Left forelimb (tissue), 1 donor: ENCODE data around the gene TMEM82.

Experiments
- DNase-seq: peaks from one replicate; pipeline ENCODE4 v3.0.0-alpha.2; 2018; ENCODE audit warnings: low spot score

The TMEM82 gene

DNA sequence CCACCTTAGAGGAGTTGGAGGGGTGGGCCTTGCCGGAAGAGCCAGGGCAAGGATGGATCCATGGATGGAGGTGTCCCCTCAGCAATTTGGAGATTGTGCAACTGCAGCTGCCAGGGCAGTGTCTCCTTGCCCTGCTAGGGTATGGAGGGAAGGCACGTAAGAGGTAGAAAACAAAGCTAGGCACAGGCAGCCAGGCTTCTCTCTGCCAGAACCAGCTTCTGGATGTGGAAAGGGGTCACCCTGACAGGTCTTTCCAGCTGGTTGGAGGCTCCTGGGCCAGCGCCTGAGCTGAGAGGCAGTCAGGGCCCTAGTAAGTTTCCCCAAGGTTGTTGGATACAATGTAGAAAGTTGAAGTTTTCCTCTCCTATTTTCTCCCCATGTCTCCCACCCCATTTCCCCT is 21.4 kb upstream of the TMEM82 start:
- no peak for DNase-seq

DNA sequence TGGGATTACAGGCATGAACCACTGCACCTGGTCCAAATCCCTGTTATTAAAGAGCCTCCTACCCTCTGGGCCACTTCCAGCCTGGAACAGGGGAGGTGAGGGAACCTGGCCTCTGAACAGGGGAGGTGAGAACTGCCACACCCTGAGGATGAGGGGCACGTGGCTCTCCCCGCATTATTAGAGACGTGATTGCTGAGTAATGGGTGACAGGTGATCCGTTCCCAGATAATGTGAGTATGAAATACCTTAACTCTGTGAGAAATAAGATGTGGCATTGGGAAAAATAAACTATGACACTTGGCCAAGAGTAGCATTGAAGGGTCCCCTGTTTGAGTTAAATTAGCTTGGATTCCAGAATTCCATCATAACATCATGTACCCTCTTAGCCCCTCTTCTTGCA is 19.9 kb upstream of the TMEM82 start:
- no peak for DNase-seq

DNA sequence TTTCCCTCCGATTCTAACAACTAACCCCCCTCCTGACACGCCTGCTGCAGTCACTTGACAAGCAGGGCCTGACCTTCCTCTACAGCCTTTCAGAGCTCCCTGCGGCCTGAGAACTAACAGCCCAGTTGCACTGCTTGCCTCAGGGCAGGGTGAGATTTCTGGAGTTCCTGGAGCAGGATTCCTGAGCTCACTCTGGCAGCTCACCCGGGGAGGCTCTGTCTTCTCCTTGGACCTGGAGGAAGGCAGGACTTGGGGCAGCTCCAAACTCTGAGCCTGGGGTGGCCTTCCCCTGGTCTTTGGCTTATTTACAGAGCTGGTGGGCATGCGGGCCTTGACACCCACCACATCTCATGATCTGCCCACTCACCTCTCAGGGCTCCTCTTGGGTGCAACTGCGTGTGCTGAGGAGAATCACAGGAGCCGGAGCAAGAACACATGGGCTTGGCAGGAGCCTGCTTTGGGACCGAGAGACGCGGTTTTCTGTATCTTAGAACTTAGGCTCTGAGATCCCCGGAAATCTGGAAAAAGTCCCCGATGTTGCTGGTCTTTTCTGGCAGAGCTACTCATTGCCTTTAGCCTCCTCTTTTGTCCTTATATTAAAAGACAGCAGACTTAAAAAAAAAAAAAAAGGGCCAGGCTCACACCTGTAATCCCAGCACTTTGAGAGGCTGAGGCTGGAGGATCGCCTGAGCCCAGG is 19.3 kb upstream of the TMEM82 start:
- DNase-seq = no peak

DNA sequence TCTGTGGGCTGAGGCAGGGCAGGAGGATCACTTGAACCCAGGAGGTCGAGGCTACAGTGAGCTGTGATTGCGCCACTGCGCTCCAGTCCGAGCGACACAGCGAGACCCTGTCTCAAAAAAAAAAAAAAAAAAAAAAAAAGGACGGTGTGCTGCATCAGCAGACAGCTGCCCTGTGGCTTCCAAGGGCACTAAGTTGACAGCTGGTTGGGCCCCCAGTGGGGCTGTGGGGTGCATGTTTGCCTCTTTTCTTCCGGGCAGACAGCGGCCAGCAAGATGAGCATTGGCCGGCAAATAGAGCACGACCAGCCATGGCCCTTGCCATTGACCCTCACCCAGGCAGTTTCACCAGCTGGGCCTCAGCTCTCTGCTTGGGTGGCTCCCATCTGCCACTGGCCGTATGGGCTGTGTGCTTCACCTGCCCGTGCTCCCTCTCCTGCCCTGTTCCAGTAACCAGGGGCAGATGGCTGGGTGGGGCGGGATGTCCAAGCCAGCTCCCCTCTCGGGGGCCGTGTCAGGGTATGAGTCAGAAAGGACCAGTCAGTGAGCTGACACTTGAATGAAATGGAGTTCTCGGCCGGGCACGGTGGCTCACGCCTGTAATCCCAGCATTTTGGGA is 18.6 kb upstream of the TMEM82 start:
- DNase-seq = no peak

DNA sequence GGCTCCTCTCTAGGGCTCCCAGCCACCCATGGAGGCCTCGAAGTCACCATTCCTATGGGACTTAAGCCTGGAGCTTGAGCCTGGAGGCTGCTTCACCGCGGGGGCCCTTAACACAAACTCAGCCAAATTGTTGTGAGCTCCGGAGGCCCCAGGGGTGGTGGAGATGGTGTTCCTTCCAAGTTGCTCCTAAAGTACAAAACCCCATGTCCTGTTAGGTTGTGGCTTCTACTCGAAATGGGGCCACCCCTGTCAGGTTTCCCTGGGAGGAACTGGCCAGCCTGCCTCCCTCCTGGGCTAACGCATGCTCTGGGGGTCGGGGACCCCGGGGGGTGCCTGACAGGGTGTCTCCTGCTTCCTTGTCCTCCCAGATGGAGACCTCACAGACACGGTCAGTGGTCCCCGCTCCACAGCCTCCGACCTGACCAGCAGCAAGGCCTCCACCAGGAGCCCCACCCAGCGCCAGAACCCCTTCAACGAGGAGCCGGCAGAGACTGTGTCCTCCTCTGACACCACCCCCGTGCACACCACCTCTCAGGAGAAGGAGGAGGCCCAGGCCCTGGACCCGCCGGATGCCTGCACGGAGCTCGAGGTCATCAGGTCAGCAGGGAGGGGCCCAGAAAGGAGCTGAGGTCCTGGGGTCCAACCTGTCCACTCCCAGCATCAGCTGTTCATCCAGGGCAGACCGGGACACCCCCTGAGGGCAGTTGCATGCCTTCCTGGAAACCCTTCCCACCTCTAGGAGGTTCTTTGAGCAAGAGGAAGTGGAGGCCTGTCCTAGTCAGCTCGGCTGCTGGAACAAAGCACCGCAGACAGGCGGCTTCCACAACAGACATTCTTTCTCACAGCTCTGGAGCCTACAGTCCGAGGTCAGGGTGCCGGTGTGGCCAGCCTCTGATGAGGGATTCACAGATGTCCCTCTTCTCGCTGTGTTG is 17.1 kb upstream of the TMEM82 start:
- no peak for DNase-seq

DNA sequence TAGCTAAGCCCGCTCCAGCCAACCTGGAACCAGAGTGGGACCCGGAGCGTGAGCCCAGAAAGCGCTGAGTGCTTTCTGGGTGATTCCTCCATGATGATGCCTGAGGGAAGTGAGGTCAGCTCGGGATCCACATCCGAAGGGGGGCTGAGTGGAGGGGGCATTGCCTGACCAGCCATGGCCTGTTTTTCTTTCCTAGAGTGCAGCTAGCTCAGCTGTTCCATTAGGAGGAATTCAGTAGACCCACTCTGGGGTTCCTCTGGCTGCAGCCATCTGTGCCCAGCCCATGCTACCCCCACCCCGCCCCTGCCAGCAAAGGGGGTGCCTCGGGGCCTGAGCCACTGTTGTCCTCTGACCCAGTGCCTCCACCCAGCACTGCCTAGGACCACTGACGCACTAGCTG is 15.8 kb upstream of the TMEM82 start:
- no peak for DNase-seq

DNA sequence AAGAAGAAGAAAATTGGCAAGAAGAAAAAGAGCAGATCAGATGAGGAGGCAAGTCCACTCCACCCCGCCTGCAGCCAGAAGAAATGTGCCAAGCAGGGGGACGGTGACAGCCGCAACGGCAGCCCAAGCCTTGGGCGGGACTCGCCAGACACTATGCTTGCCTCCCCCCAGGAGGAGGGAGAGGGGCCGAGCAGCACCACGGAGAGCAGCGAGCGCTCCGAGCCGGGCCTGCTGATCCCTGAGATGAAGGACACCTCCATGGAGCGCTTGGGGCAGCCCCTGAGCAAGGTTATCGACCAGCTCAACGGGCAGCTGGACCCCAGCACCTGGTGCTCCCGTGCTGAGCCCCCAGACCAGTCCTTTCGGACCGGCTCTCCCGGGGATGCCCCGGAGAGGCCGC is 15.3 kb upstream of the TMEM82 start:
- DNase-seq = no peak

DNA sequence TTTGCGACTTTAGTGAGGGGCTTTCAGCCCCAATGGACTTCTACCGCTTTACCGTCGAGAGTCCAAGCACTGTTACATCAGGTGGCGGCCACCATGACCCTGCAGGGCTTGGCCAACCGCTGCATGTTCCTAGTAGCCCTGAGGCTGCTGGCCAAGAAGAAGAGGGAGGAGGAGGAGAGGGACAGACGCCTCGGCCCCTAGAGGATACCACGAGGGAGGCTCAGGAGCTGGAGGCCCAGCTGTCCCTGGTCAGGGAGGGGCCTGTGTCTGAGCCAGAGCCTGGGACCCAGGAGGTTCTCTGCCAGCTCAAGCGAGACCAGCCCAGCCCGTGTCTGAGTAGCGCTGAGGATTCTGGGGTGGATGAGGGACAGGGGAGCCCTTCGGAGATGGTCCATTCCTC is 14.9 kb upstream of the TMEM82 start:
- no peak for DNase-seq

DNA sequence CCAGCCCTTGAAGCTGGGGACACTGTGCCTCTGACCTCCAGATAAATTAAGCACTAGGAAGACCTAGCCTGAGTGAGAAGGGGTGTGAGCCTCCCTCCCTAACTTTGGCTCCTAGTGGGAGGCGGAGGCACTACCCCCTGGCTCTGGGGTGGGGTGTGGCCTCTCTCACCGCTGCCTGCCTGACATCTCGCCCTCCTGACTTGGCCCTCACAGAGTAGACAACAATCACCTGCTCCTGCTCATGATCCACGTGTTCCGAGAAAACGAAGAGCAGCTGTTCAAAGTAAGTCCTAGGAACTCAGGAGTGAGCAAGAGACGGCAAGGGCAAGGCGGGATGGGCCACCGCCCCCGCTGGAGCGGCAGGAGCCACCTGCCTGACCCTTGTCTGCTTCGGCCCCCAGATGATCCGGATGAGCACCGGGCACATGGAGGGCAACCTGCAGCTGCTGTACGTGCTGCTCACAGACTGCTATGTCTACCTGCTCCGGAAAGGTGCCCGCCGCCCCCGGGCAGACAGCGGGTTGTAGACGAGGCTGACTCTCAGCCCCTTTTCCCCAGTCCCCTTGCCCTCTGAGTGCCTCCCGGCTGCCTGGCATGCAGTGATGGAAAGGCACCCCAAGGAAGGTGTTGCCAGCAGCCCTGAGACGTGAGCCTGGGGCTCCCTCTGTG is 14.3 kb upstream of the TMEM82 start:
- DNase-seq = no peak

DNA sequence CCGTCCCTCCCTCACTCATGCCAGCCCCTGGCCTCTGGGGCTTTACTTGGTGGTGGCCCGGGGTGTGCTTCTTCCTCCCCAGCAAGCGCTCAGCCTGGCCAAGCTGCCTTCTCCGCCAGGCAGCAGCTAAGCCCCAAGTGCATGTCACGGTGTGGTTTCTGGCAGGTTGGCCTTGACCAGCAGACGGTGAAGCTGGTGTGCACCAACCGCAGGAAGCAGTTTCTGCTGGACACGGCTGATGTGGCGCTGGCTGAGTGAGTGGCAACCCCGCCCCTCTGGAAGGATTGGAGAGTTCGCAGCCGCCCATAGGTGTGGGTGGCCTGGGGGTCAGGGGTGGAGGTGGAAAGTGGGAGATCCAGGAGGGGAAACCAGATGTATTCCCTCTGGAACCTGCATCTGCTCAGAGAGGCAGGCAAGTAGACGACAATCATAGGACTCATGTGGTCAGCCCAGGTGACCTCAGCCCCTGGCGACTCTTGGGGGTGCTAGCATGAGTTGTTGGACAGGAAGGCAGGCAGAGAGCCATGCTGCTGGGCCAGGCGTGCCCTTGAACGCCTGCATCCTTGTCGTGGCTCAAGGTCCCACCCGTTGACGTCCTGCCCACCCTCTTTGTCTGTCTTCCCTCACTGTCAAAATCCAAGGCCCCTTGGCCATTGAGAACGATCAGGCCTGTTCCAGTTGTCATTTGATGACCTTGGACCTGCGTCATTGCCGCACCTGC is 13.2 kb upstream of the TMEM82 start:
- no peak for DNase-seq

DNA sequence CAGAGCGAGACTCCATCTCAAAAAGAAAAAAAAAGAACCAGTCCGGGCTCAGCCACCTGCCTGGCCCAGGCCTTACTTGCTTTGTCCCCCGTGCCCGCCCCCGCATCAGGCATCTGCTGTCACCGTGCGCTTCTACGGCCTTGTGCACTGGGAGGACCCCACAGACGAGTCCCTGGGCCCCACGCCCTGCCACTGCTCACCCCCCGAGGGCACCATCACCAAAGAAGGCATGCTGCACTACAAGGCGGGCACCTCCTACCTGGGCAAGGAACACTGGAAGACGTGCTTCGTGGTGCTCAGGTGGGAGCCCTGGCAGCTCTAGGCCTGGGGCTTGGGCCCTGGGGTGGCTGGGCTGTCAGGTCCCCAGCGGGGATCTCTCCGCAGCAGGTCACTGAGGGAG is 11.9 kb upstream of the TMEM82 start:
- DNase-seq = no peak

DNA sequence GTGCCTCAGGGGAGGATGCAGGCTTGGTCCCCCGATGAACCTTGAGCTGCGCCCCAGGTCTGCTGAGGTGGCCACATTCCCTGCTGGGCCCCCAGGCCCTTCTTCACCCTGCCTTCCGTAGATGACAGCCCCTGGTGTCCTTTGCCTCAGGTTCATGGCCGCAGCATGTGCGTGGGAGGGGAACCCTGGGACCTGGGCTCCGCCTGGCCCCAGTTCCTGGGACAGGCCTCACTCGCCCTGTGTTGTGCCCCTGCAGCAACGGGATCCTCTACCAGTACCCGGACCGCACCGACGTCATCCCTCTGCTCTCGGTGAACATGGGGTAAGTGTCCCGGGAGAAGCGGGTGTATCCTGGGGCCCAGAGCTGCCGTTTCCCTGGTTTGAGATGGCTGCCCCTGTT is 11.4 kb upstream of the TMEM82 start:
- no peak for DNase-seq

DNA sequence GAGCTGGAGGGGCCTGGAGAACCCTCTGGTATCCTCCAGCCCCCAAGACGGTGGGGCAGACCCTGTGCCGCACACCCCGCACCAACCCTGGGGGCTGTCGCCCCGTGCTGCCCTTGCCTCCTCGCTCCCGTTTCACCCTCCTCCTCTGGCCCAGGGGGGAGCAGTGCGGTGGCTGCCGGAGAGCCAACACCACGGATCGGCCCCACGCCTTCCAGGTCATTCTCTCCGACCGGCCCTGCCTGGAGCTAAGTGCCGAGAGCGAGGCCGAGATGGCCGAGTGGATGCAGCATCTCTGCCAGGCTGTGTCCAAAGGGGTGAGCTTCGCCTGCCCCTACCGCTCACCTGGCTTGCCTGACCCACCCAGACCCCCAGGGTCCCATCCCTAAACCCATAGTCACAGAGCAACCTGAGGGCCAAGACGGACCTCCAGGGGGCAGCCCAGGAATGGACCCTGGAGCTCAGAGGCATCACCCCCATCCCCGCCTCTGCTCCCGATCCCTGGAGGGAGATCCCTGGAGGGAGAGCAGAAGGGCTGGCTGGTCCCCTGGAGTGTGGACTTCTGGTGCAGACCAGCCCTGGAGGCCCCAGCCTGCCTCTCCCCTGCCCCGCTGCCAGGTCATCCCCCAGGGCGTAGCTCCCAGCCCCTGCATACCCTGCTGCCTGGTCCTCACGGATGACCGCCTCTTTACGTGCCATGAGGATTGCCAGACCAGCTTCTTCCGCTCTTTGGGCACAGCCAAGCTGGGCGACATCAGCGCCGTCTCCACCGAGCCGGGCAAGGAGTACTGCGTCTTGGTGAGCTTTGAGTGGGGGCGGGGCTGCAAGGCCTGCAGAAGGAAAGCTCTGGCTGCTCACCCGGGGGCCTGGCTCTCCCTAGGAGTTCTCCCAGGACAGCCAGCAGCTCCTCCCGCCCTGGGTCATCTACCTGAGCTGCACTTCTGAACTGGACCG is 10.3 kb upstream of the TMEM82 start:
- no peak for DNase-seq

DNA sequence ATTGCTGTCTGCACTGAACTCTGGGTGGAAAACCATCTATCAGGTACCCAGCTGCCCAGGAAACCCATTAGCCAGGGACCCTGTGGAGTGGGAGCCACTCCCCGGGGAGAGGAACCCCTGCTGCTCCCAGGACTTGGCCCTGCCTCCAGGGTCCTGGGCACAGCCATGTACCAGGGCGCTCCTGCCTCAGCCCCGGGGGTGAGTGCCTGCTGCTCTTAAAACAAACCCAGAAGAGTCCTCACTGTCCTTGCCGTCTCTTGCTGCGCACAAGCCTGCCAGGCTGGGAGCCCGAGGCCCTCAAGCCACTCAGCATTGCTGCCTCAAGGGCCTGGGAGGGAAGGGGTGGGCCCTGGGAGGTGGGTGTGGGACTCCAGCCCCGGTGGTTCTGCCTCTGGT is 9.6 kb upstream of the TMEM82 start:
- DNase-seq = no peak

DNA sequence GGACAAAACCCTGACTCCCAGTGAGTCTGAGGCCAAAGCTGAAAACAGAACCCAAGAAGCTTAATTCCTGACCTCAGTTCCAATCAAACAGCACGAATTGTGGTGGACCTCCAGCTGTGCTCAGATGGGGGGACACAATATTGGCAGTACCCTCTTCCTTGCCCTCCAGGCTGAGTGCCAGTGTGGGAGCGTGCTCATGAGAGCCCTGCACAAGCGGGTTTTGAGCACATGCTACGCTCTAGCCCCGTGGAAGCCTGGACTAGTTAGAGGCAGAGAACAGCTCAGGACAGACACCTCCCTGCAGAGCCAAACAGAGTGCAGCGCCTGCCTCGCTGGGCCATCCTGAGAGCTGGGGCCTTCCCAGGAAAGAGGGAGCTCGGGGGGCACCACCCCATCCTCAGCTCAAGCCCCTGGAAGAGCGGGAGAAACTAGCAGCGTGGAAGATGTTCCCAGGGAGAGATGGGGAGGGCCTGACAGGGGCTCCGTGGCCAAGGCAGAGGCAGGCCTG is 9.0 kb upstream of the TMEM82 start:
- DNase-seq = no peak

DNA sequence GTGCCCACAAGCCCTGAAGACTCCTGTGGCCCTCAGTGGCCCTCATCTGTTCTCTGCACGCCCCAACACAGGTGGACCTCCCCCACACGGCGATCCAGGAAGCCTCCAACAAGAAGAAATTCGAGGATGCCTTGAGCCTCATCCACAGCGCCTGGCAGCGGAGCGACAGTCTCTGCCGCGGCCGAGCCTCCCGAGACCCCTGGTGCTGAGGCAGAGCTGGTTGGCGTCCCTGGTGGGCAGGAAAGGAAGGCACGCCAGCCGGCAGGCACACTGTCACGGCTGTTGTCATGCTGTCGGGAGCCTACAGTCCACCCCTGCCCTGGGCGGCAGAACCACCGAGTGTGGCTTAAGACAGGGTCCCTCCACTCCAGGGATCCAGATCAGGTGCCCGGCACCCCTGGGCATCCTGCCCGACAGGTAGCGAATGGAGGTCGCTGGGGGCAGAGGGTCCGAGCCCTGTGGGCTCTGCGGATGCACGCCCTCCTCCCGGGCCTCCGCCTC is 8.5 kb upstream of the TMEM82 start:
- DNase-seq = no peak

DNA sequence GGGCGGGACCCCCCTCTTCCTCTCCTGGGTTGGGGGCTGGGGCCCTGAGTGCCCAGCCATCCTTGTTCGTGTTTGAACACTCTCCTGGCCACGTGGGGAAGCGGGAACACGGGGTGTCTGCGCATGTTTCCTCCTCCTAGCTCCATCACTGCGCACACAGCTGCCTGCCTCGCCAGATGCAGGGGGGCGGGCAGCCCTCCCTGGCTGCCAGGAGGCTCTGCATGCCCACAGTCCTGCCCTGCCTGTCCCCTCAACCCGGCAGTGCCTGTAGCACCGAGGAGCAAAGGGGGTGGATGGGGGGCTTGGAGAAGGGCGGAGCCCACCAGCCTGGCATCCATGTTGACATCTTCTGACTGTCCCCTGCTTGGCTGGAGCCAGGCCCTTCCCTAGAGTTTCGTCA is 8.0 kb upstream of the TMEM82 start:
- DNase-seq = no peak

DNA sequence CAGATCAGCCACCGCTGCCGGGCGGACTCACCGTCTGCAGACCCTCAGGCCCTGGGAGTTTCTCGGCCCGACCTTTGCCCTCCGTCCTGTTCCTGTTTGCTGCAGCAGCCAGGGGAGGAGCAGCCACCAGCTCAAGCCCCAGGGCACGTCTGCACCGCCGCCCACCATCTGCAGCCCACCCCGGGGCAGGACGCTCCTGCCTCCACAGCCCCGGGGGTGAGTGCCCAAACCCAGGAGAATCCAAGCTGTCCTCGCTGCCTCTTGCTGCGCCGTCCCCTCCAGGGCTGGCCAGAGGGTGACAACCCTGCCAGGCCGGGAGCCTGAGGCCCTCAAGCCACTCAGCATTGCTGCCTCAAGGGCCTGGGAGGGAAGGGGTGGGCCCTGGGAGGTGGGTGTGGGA is 7.4 kb upstream of the TMEM82 start:
- DNase-seq = no peak

DNA sequence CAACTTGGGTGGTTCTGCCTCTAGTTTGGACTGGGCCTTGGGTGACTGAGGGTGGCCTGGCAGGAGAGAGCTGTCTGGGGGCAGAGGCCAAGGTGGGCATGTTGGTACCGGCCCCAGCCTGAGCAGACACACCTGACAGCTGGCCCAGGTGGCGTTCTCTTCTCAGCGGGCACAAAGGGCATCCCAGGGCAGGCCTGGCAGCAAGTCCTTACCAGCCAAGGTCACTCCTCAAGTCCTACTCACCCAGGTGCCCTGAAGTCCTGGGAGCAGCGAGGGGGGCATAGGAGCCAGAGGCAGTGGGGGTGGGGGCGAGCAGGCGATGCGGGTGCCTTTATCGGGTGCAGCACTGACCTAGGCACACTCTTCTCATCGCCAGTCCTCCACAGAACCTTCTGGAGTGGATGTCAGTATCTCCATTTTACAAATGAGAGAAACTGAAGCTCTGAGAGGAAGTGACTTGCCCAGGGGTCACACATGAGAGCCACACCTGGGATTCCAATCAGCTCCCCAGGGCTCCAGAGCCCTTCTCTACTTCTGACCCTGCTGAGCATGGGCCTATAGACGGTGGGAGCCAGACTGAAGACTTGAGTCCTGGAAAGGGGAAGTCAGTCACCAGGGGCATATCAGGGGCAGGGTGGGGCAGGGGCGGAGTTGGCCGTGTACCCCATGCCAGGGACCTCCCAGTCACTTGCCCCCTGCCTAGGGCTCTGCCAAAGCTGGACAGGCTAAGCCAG is 6.8 kb upstream of the TMEM82 start:
- DNase-seq = no peak
